ENCODE measurements around the gene SERPINE1. TPM values are rescaled to one million over a fixed set of nuclear protein-coding genes. Genes with fewer than 3 reads are reported as not detected.

The SERPINE1 gene
- total and polyA plus RNA-seq, 2 of the 8 experiments (the other 6 are each of a cell fraction or from before 2014, with no cell fraction given) = 3.7 to 5.6 TPM

DNA sequence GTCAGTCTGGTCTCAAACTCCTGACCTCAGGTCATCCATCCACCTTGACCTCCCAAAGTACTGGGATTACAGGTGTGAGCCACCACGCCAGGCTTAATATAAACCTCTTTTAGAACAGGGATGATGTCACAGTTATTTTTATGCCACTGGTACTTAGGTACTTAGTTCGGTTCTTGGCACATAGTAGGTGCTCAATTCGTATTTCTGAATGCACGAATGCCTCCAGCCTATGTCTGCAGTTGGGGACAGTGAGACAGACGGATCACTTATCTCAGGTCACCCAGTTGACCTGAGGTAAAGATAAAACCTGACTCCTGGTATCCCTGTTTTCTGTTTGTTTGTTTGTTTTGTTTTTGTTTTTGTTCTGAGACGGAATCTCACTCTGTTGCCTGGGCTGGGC is 59.3 kb downstream of the SERPINE1 start:
- Histone ChIP-seq H4K8ac (ENCODE audit: extremely low read depth, insufficient read depth, low read length) (no peak overlapping the region), H3K4me2 (ENCODE audit: insufficient read depth in 1 of 2, low read depth in 2 of 2, low read length in 2 of 2) (no peak overlapping the region), H3K56ac (replicated peaks; ENCODE audit: insufficient read length, low read depth, low read length) (no peak overlapping the region), H3K27ac (ENCODE audit: low read depth, low read length) (no peak overlapping the region), H3K4me1 (replicated peaks in 1 of 4; ENCODE audit: control insufficient read depth in 3 of 4, insufficient read depth in 4 of 4, low read length in 3 of 4) (peaks cover 0 to 2% (median under 1%) of the 10 kb centered on the region in 4 experiments; a peak in 3 of 7 replicates), H4K20me1 (replicated peaks in 1 of 2; ENCODE audit: control insufficient read depth in 1 of 2, insufficient read depth in 2 of 2, low read length in 2 of 2) (no peaks in the 10 kb centered on the region), H3K18ac (ENCODE audit: extremely low read depth, low read length) (no peak overlapping the region), H2BK120ac (replicated peaks; ENCODE audit: low read depth, low read length) (no peak overlapping the region), H2BK5ac (ENCODE audit: low read depth, low read length) (no peak overlapping the region), H3K79me2 (ENCODE audit: control insufficient read depth in 1 of 2, insufficient read depth in 2 of 2, low read length in 2 of 2) (no peaks in the 10 kb centered on the region), H4K5ac (ENCODE audit: insufficient read length, low read depth, low read length) (no peak overlapping the region), H2BK20ac (ENCODE audit: low read length) (no peak overlapping the region), H3K23ac (ENCODE audit: insufficient read length) (no peak overlapping the region), H3K23me2 (ENCODE audit: low read depth, low read length) (no peaks in the 10 kb centered on the region), H3K4me3 (ENCODE audit: extremely low read depth in 1 of 4, insufficient read depth in 2 of 4, low read depth in 3 of 4, low read length in 4 of 4) (no peak overlapping the region), H4K91ac (replicated peaks; ENCODE audit: insufficient read length, low read length) (no peak overlapping the region), H3K79me1 (ENCODE audit: low read depth, low read length) (no peaks in the 10 kb centered on the region), H3K36me3 (ENCODE audit: control insufficient read depth in 2 of 4, insufficient read depth in 4 of 4, low read length in 3 of 4) (no peaks in the 10 kb centered on the region), H2BK15ac (ENCODE audit: low read length) (no peak overlapping the region), H2AFZ (ENCODE audit: low read length) (no peak overlapping the region), H3K9ac (replicated peaks in 1 of 4; ENCODE audit: extremely low read depth in 1 of 4, low read depth in 3 of 4, low read length in 3 of 4) (no peak overlapping the region), H2BK12ac (ENCODE audit: low read depth, low read length) (no peak overlapping the region), H3K4ac (replicated peaks; ENCODE audit: insufficient read length, low read depth, low read length) (no peak overlapping the region), H2AK5ac (ENCODE audit: low read depth, low read length) (no peak overlapping the region), H3K14ac (ENCODE audit: insufficient read length) (no peak overlapping the region), H3K27me3 (replicated peaks in 1 of 4; ENCODE audit: control insufficient read depth in 3 of 4, extremely low read depth in 1 of 4, insufficient read depth in 3 of 4, low read length in 3 of 4) (peaks cover 0 to 3% (median 1%) of the 10 kb centered on the region in 4 experiments; a peak in 1 of 7 replicates), H3K9me3 (ENCODE audit: insufficient read depth in 2 of 2, low read depth in 1 of 2, low read length in 1 of 2) (no peaks in the 10 kb centered on the region)
- DNase-seq (ENCODE audit: low read depth in 1 of 2, low spot score in 2 of 2) = no peak
- no peak for TF ChIP-seq RFX5 (IDR thresholded peaks at IDR 0.05; ENCODE audit: borderline replicate concordance, low read depth, low read length)
- TF ChIP-seq, protein P1, sequence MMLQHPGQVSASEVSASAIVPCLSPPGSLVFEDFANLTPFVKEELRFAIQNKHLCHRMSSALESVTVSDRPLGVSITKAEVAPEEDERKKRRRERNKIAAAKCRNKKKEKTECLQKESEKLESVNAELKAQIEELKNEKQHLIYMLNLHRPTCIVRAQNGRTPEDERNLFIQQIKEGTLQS (IDR thresholded peaks at IDR 0.05; ENCODE audit: insufficient read depth, low read depth, low read length) = no peak
- no peak for TF ChIP-seq POU5F1 (IDR thresholded peaks at IDR 0.05; ENCODE audit: low read depth, low read length)
- no peak for TF ChIP-seq RAD21 (IDR thresholded peaks at IDR 0.05 in 1 of 2, conservative IDR thresholded peaks at IDR 0.05 in 1 of 2; ENCODE audit: low read depth in 2 of 2, low read length in 2 of 2)
- no peak for TF ChIP-seq SIRT6 (IDR thresholded peaks at IDR 0.05; ENCODE audit: low read length)
- no peak for TF ChIP-seq EZH2 (IDR thresholded peaks at IDR 0.05; ENCODE audit: low read depth, low read length, severe bottlenecking)
- TF ChIP-seq CBX5 (IDR thresholded peaks at IDR 0.05; ENCODE audit: low read depth, low read length) = no peak
- TF ChIP-seq TCF12 (IDR thresholded peaks at IDR 0.05; ENCODE audit: low read depth, low read length) = no peak
- TF ChIP-seq CHD2 (IDR thresholded peaks at IDR 0.05; ENCODE audit: low read length) = no peak
- no peak for TF ChIP-seq NRF1 (IDR thresholded peaks at IDR 0.05; ENCODE audit: low read depth, low read length)
- TF ChIP-seq SUZ12 (IDR thresholded peaks at IDR 0.05; ENCODE audit: low read length) = no peak
- TF ChIP-seq SP2 (IDR thresholded peaks at IDR 0.05; ENCODE audit: low read length) = no peak
- WGBS, 2 experiments (ENCODE audit: extremely low coverage in 1 of 2, insufficient coverage in 1 of 2, insufficient read length in 1 of 2, insufficient replicate concordance in 2 of 2, low coverage in 1 of 2, low lambda C conversion rate in 2 of 2, missing lambda C conversion rate in 1 of 2) = 87% methylated on average over 6 of the region's 6 CpGs; no CpG with 5 or more reads in 1 of the 2 experiments
- FAIRE-seq = no peak
- ChIA-PET CTCF (ENCODE audit: partially characterized antibody) (interaction anchor here (1.2 to 1.6 kb wide), 3 partner anchors 9 to 44 kb away, joined by 4 to 6 read pairs (median 5); no protein-coding TSS in a partner anchor), POLR2A (ENCODE audit: partially characterized antibody) (interaction anchor here (1.1 kb wide), 1 partner anchor 19 kb away, joined by 3 read pairs; no protein-coding TSS in a partner anchor)

All from H1 (cell line).